HepG2 (cell line): ENCODE measurements around the gene ADAD2. TPM values are rescaled to one million over a fixed set of nuclear protein-coding genes. Genes with fewer than 3 reads are reported as not detected.

Experiments
- ATAC-seq: fragments of 200-7000 bp; cut with Tn5 transposase; 3 replicates; pipeline ENCODE4 v1.9.1; 2020; ENCODE audit warnings: mild to moderate bottlenecking, moderate library complexity
- BruUV-seq: library from RNA; stranded (reverse); fragments of 400-500 nt; replicated peaks from 2 replicates; lab custom pipeline; 2021; lab: Mats Ljungman, UMichigan
- CTCF ChIA-PET: fragments of 300-600 bp; formaldehyde crosslinking; extraction: SDS; loops from one replicate; lab custom pipeline; 2021; ENCODE audit warnings: low total read pairs, inconsistent platforms, low intra/inter-chr PET ratio; lab: Yijun Ruan, JAX
- POLR2A ChIA-PET: fragments of 350-600 bp; sonication (Branson Sonifier 250); formaldehyde crosslinking; loops from one replicate; lab custom pipeline; 2020; ENCODE audit warnings: antibody characterized with exemption, inconsistent platforms; lab: Yijun Ruan, JAX
- DNase-seq: peaks from one replicate; pipeline ENCODE4 v3.0.0-alpha.2; 2015; ENCODE audit warnings: low spot score
- FAIRE-seq: peaks from 3 replicates; lab custom pipeline; 2011; peaks lifted over from hg19 to GRCh38; lab: Jason Lieb, UNC
- H2AFZ ChIP-seq: one replicate; pipeline ENCODE4 v1.6.1; 2011; ENCODE audit warnings: low read length, inconsistent platforms
- H3K27ac ChIP-seq: fragments of 300-600 bp; 3 replicates; pipeline ENCODE4 v1.8.0; 2011; ENCODE audit warnings: mixed run types, mild to moderate bottlenecking, mixed read lengths, low read length, inconsistent platforms; ENCODE audit not compliant: insufficient read depth; ENCODE audit errors: extremely low read length
- H3K27me3 ChIP-seq, 2 experiments: fragments of 200-600 bp in 1 of 2; 2 replicates in 1 of 2; 3 replicates in 1 of 2; pipeline versions ENCODE4 v1.6.0 to v1.8.0; 2011; ENCODE audit warnings: low read length in 2 of 2, mild to moderate bottlenecking in 2 of 2, moderate library complexity in 2 of 2, inconsistent platforms in 1 of 2; ENCODE audit not compliant: insufficient read depth in 2 of 2, control insufficient read depth in 1 of 2
- H3K36me3 ChIP-seq, 2 experiments: fragments of 200-600 bp in 1 of 2; replicated peaks in 1 of 2; 2 replicates in 1 of 2; 3 replicates in 1 of 2; pipeline versions ENCODE4 v1.5.1 to v1.8.0; 2011; ENCODE audit warnings: low read length in 2 of 2, inconsistent platforms in 1 of 2; ENCODE audit not compliant: insufficient read depth in 2 of 2, control insufficient read depth in 1 of 2
- H3K4me1 ChIP-seq: 2 replicates; pipeline ENCODE4 v1.5.1; 2012; ENCODE audit warnings: low read length, inconsistent platforms; ENCODE audit not compliant: insufficient read depth
- H3K4me2 ChIP-seq: 2 replicates; pipeline ENCODE4 v1.6.0; 2011; ENCODE audit warnings: low read depth, low read length, inconsistent platforms
- H3K4me3 ChIP-seq, 3 experiments: fragments of 200-600 bp in 1 of 3; sonication (generic), shearing (Covaris generic) in 1 of 3; replicated peaks in 1 of 3; 2 replicates each; pipeline ENCODE4 v1.5.1; 2011 to 2016; ENCODE audit warnings: low read length in 3 of 3, inconsistent platforms in 2 of 3, low read depth in 2 of 3, mild to moderate bottlenecking in 2 of 3, control low read depth in 1 of 3, mixed read lengths in 1 of 3; ENCODE audit not compliant: insufficient read depth in 1 of 3
- H3K79me2 ChIP-seq: one replicate; pipeline ENCODE4 v1.6.1; 2011; ENCODE audit warnings: low read length, inconsistent platforms; ENCODE audit not compliant: insufficient read depth
- H3K9ac ChIP-seq: 2 replicates; pipeline ENCODE4 v1.6.0; 2011; ENCODE audit warnings: mild to moderate bottlenecking, low read depth, low read length, inconsistent platforms; ENCODE audit not compliant: insufficient read depth
- H3K9me3 ChIP-seq: 2 replicates; pipeline ENCODE4 v1.5.1; 2012; ENCODE audit warnings: mild to moderate bottlenecking, low read length
- H4K20me1 ChIP-seq: 2 replicates; pipeline ENCODE4 v1.6.0; 2011; ENCODE audit warnings: inconsistent platforms, mild to moderate bottlenecking, low read length, moderate library complexity; ENCODE audit not compliant: insufficient read depth
- CBX2 ChIP-seq, 2 experiments: fragments of 200-600 bp in 1 of 2; sonication (generic); formaldehyde crosslinking in 1 of 2; IDR thresholded peaks; 2 replicates each; pipeline versions ENCODE4 v1.7.0 to v1.8.1; 2018 to 2022; ENCODE audit warnings: low read depth in 2 of 2, low read length in 1 of 2, mild to moderate bottlenecking in 1 of 2, missing genetic modification reagents in 1 of 2
- ELF1 ChIP-seq: sonication (generic); formaldehyde crosslinking; IDR thresholded peaks from 2 replicates; pipeline ENCODE4 v1.4.0; 2020; ENCODE audit warnings: missing genetic modification reagents
- HNRNPL ChIP-seq: fragments of 200-400 bp; formaldehyde crosslinking; IDR thresholded peaks from 2 replicates; pipeline ENCODE4 v1.6.1; 2017; ENCODE audit warnings: mild to moderate bottlenecking, low read depth, low read length
- JUN ChIP-seq: sonication (generic); formaldehyde crosslinking; IDR thresholded peaks from 2 replicates; pipeline ENCODE4 v1.4.0; 2020; ENCODE audit warnings: mild to moderate bottlenecking, missing genetic modification reagents
- LCORL ChIP-seq, 2 experiments: fragments of 450-650 bp in 1 of 2; sonication (generic) in 1 of 2; formaldehyde crosslinking in 1 of 2; IDR thresholded peaks; 2 replicates each; pipeline versions ENCODE4 v1.5.0 to v1.6.1; 2017 to 2020; ENCODE audit warnings: antibody characterized with exemption in 1 of 2, missing genetic modification reagents in 1 of 2
- PAWR ChIP-seq: sonication (generic); formaldehyde crosslinking; IDR thresholded peaks from 2 replicates; pipeline ENCODE4 v1.4.0; 2020; ENCODE audit warnings: missing genetic modification reagents, mild to moderate bottlenecking, borderline replicate concordance
- YY1 ChIP-seq: IDR thresholded peaks from 2 replicates; pipeline ENCODE4 v1.6.1; 2011; ENCODE audit warnings: low read length, low read depth, moderate library complexity, mild to moderate bottlenecking; ENCODE audit not compliant: insufficient read depth, insufficient replicate concordance
- ZNF24 ChIP-seq: fragments of 450-650 bp; IDR thresholded peaks from 2 replicates; pipeline ENCODE4 v1.6.1; 2017; ENCODE audit warnings: antibody characterized with exemption, mild to moderate bottlenecking
- ZNF703 ChIP-seq: sonication (generic); formaldehyde crosslinking; IDR thresholded peaks from 2 replicates; pipeline ENCODE4 v1.5.1; 2020; ENCODE audit warnings: missing genetic modification reagents, mild to moderate bottlenecking, moderate library complexity, borderline replicate concordance
- WGBS: methylation state at CpG from one replicate; pipeline ENCODE4 v1.1.6; 2017; ENCODE audit warnings: low lambda C conversion rate; 5-methylcytosine and 5-hydroxymethylcytosine counted together
- in situ Hi-C: cut with HindIII; loops from 2 replicates; pipeline ENCODE4 v1.10.0; 2017; ENCODE audit warnings: low pct_unique_long_range_greater_than_20kb; ENCODE audit not compliant: extremely low pct_ligation_motif_present
- intact Hi-C: fragments of 100-400 bp; cut with micrococcal nuclease; formaldehyde crosslinking; loops from one replicate; pipeline ENCODE4 v1.10.0; 2022; ENCODE audit not compliant: unreplicated experiment
- polyA plus RNA-seq, 8 experiments: library from polyadenylated mRNA; depleted of rRNA in 3 of 8; stranded (reverse) in 7 of 8; unstranded in 1 of 8; fragments of >200 nt; fragmentation: Illumina TruSeq in 4 of 8; extraction: Trizol in 4 of 8; gene quantifications; 2 replicates each; pipeline versions ENCODE4 v1.2.1 to v1.2.3, GENCODE V29; 2011 to 2016; ENCODE audit warnings: low read depth in 4 of 8, missing spikeins in 1 of 8, mixed read lengths in 1 of 8; ENCODE audit not compliant: insufficient read depth in 1 of 8
- total RNA-seq, 5 experiments: library from RNA; depleted of rRNA; stranded (reverse); fragments of >200 nt; fragmentation: Illumina TruSeq; extraction: Trizol; gene quantifications; 2 replicates each; pipeline ENCODE4 v1.2.3, GENCODE V29; 2016; ENCODE audit warnings: low read depth in 1 of 5
- TF ChIP-seq, protein P1 (sequence below): IDR thresholded peaks from 2 replicates; pipeline ENCODE4 v1.6.1; 2016; ENCODE audit warnings: missing compliant biosample characterization, missing genetic modification reagents, borderline replicate concordance
- TF ChIP-seq, protein P2 (sequence below): sonication (generic); formaldehyde crosslinking; IDR thresholded peaks from 2 replicates; pipeline ENCODE4 v1.5.1; 2020; ENCODE audit warnings: mild to moderate bottlenecking, missing genetic modification reagents, moderate library complexity

ADAD2 gene
- total and polyA plus RNA-seq, 2 of the 13 experiments (the other 11 are each of a cell fraction or from before 2014, with no cell fraction given), result not detected

DNA sequence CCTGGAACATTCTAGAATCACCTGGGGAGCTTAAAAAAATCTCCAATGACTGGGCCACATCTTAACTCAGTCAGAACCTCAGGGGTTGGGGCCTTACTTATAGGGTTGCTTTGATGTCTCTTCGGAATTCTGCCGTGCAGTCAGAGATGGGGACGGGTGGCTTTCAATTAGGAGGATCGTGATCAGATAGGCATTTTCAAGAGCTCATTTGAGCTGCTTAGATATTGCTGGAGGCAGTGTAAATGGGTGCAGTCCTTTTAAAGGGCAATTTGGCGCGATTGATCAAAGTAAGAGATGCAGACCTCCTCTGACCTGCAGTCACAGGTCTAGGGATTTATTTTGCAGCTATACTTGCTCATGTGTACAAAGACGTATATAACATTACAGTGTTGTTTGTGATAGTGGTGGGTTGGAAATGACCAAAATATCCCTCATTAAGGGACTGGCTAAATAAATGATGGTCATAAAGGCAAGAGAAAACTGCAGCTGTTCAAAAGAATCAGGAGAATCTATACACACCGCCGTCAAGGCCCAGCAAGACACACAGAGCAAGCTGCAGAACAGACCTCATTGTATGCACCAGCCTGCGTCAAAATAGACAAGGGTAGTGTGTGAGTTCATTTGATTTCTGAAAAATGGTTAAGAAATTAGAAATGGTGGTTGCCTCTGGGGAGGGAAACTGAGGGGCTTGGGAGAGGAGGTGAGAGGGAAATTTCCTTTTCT is 55.2 kb downstream of the ADAD2 start:
- FAIRE-seq (no peak), ATAC-seq (no peak), DNase-seq (no peak)
- H3K9ac ChIP-seq, result no peak overlapping the region
- CTCF ChIA-PET, result no interaction called here
- no peaks in the 10 kb centered on the region for H3K79me2 ChIP-seq
- H2AFZ ChIP-seq, result no peak overlapping the region
- H3K27ac ChIP-seq, result no peak overlapping the region
- in situ Hi-C loops (no loop called here), intact Hi-C loops (no loop called here)
- no peaks in the 10 kb centered on the region for H3K4me1 ChIP-seq
- POLR2A ChIA-PET, result no interaction called here
- no TSS peak for BruUV-seq
- H3K4me2 ChIP-seq, result no peak overlapping the region
- no peaks in the 10 kb centered on the region for H4K20me1 ChIP-seq
- no peaks in the 10 kb centered on the region for H3K9me3 ChIP-seq
- TF ChIP-seq ELF1 (CRISPR knock-in tag) (no peak), JUN (CRISPR knock-in tag) (no peak)
- peaks cover 10 to 49% of the 10 kb centered on the region in 2 experiments for H3K27me3 ChIP-seq
- H3K4me3 ChIP-seq, result no peak overlapping the region
- WGBS, result 30% methylated on average over 10 of the region's 10 CpGs
- H3K36me3 ChIP-seq, result no peaks in the 10 kb centered on the region

DNA sequence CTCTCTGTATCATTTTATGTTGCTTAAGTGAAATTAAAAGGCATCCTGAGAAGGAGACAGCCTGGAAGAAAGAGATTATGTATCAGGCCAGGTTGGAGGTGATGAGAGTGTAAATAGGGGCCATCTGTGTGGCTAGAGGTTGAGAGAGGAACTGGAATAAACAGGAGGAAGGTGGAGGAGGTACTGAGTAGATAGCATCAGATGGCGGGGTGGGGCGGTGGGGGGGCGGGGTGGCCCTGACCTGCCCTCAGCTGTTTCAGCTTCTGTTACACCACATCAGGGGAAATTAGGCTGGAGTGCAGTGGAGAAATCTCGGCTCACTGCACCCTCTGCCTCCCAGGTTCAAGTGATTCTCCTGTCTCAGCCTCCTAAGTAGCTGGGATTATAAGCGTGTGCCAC is 55.7 kb downstream of the ADAD2 start:
- POLR2A ChIA-PET, result no interaction called here

More for the DNA sequence above, 55.7 kb downstream of the ADAD2 start:
- ATAC-seq (no peak), FAIRE-seq (no peak), DNase-seq (no peak)
- H3K36me3 ChIP-seq, result no peaks in the 10 kb centered on the region
- no peak overlapping the region for H3K9ac ChIP-seq
- H3K9me3 ChIP-seq, result no peaks in the 10 kb centered on the region
- H3K79me2 ChIP-seq, result no peaks in the 10 kb centered on the region
- no peak overlapping the region for H3K27ac ChIP-seq
- H3K4me3 ChIP-seq, result no peak overlapping the region
- H2AFZ ChIP-seq, result no peak overlapping the region
- H4K20me1 ChIP-seq, result no peaks in the 10 kb centered on the region
- WGBS, result 0% methylated on average over 4 of the region's 5 CpGs
- TF ChIP-seq ZNF24 (no peak), CBX2 (IDR thresholded peaks at IDR 0.05; ENCODE audit: low read depth, low read length) (no peak), CBX2 (CRISPR knock-in tag; IDR thresholded peaks at IDR 0.05; ENCODE audit: low read depth) (no peak), PAWR (CRISPR knock-in tag) (no peak), HNRNPL (no peak), ZNF703 (CRISPR knock-in tag) (no peak), YY1 (no peak), LCORL (IDR thresholded peaks at IDR 0.05) (no peak), LCORL (CRISPR knock-in tag; IDR thresholded peaks at IDR 0.05) (no peak)
- TF ChIP-seq, protein P1, sequence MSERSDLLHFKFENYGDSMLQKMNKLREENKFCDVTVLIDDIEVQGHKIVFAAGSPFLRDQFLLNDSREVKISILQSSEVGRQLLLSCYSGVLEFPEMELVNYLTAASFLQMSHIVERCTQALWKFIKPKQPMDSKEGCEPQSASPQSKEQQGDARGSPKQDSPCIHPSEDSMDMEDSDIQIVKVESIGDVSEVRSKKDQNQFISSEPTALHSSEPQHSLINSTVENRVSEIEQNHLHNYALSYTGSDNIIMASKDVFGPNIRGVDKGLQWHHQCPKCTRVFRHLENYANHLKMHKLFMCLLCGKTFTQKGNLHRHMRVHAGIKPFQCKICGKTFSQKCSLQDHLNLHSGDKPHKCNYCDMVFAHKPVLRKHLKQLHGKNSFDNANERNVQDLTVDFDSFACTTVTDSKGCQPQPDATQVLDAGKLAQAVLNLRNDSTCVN (CRISPR knock-in tag), result no peak
- TF ChIP-seq, protein P2, sequence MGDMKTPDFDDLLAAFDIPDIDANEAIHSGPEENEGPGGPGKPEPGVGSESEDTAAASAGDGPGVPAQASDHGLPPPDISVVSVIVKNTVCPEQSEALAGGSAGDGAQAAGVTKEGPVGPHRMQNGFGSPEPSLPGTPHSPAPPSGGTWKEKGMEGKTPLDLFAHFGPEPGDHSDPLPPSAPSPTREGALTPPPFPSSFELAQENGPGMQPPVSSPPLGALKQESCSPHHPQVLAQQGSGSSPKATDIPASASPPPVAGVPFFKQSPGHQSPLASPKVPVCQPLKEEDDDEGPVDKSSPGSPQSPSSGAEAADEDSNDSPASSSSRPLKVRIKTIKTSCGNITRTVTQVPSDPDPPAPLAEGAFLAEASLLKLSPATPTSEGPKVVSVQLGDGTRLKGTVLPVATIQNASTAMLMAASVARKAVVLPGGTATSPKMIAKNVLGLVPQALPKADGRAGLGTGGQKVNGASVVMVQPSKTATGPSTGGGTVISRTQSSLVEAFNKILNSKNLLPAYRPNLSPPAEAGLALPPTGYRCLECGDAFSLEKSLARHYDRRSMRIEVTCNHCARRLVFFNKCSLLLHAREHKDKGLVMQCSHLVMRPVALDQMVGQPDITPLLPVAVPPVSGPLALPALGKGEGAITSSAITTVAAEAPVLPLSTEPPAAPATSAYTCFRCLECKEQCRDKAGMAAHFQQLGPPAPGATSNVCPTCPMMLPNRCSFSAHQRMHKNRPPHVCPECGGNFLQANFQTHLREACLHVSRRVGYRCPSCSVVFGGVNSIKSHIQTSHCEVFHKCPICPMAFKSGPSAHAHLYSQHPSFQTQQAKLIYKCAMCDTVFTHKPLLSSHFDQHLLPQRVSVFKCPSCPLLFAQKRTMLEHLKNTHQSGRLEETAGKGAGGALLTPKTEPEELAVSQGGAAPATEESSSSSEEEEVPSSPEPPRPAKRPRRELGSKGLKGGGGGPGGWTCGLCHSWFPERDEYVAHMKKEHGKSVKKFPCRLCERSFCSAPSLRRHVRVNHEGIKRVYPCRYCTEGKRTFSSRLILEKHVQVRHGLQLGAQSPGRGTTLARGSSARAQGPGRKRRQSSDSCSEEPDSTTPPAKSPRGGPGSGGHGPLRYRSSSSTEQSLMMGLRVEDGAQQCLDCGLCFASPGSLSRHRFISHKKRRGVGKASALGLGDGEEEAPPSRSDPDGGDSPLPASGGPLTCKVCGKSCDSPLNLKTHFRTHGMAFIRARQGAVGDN (CRISPR knock-in tag), result no peak
- intact Hi-C loops (no loop called here), in situ Hi-C loops (no loop called here)
- peaks cover 6 to 49% of the 10 kb centered on the region in 2 experiments for H3K27me3 ChIP-seq
- no TSS peak for BruUV-seq
- CTCF ChIA-PET, result no interaction called here
- no peak overlapping the region for H3K4me2 ChIP-seq
- H3K4me1 ChIP-seq, result no peaks in the 10 kb centered on the region
